ENCODE measurements around the gene DAZAP1.

DNA sequence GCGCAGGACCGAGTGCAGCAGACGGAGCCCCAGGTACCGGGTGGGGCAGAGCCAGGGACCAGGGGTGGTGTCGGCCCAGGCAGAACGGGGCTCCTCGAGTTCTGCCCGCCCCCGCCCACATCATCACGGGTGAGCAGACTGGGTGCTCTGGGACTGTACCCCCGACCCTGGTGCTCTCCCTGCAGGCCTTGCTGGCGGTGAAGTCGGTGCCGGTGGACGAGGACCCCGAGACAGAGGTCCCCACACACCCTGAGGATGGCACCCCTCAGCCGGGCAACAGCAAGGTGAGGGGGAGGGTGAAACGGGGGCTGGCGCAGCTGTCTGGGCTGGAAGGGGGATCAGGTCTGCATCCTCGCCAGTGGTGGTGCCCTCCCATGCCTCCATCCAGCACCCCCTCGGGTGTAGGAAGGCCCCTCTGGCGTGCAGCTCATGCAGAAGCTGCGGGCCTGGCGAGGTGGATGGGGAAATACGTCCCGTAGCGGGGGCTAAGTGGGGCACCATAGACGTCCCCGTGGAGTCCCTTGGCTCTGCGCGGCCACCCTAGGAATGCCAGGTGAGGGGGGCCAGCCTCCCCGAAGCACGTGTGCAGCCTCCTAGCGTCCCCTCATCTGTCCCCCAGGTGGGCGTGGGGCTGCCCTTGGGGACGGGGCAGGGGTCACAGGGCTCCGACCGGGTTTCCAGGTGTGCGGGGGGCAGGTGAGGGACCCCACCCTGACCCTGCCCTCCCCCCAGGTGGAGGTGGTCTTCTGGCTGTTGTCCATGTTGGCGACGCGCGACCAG, 48.9 kb downstream of the DAZAP1 start:
- no peak for TF ChIP-seq EZH2 (IDR thresholded peaks at IDR 0.05; ENCODE audit: low read depth)
- TF ChIP-seq, protein P1, sequence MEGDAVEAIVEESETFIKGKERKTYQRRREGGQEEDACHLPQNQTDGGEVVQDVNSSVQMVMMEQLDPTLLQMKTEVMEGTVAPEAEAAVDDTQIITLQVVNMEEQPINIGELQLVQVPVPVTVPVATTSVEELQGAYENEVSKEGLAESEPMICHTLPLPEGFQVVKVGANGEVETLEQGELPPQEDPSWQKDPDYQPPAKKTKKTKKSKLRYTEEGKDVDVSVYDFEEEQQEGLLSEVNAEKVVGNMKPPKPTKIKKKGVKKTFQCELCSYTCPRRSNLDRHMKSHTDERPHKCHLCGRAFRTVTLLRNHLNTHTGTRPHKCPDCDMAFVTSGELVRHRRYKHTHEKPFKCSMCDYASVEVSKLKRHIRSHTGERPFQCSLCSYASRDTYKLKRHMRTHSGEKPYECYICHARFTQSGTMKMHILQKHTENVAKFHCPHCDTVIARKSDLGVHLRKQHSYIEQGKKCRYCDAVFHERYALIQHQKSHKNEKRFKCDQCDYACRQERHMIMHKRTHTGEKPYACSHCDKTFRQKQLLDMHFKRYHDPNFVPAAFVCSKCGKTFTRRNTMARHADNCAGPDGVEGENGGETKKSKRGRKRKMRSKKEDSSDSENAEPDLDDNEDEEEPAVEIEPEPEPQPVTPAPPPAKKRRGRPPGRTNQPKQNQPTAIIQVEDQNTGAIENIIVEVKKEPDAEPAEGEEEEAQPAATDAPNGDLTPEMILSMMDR (conservative IDR thresholded peaks at IDR 0.05): no peak

Data from PC-9 (cell line).